Upper lobe of left lung (tissue), 4 donors: ENCODE results near the gene ZNF280A.

Experiments
- POLR2AphosphoS5 ChIP-seq, 2 donors: sonication (generic); formaldehyde crosslinking; IDR thresholded peaks; one replicate each; pipeline ENCODE4 v1.5.1; 2017; ENCODE audit warnings: antibody characterized with exemption in 2 of 2
- TF ChIP-seq, protein P1 (sequence below), 6 experiments: fragments of 450-650 bp in 4 of 6; fragments of 200-600 bp in 2 of 6; sonication (generic) in 2 of 6; IDR thresholded peaks; one replicate each; pipeline ENCODE4 v1.5.1; 2016 to 2019; ENCODE audit warnings: antibody characterized with exemption in 6 of 6

DNA sequence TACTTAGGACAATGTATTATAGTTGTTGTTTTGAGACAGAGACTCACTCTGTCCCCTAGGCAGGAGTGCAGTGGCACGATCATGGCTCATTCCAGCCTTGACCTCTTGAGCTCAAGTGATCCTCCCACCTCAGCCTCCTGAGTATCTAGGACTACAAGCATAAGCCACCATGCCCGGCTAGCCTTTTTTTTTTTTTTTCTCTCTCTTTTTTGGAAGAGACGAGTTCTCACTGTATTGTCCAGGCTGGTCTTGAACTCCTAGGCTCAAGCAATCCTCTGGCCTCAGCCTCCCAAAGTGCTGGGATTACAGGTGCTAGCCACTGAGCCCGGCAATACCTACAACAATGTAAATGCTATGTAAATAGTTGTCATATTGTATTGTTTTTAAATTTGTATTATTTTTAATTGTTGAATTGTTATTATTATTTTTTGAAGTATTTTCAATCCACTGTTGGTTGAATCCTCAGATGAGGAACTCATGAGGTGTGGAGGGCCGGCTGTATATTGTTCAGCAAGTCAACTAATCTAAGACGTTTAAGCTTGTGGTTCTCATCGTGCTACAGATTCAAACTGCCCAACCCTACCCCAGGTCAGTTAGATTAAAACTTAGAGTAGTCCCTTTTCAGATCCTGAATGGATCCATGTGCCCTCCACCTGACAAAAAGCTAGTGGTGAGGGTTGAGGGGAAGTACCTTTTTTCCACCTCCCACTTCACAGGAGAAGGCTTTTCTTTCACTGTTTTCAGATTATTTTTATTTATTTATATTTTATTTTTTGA, 11.9 kb upstream of the ZNF280A start:
- TF ChIP-seq, protein P1, sequence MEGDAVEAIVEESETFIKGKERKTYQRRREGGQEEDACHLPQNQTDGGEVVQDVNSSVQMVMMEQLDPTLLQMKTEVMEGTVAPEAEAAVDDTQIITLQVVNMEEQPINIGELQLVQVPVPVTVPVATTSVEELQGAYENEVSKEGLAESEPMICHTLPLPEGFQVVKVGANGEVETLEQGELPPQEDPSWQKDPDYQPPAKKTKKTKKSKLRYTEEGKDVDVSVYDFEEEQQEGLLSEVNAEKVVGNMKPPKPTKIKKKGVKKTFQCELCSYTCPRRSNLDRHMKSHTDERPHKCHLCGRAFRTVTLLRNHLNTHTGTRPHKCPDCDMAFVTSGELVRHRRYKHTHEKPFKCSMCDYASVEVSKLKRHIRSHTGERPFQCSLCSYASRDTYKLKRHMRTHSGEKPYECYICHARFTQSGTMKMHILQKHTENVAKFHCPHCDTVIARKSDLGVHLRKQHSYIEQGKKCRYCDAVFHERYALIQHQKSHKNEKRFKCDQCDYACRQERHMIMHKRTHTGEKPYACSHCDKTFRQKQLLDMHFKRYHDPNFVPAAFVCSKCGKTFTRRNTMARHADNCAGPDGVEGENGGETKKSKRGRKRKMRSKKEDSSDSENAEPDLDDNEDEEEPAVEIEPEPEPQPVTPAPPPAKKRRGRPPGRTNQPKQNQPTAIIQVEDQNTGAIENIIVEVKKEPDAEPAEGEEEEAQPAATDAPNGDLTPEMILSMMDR (IDR thresholded peaks at IDR 0.05), result no peak
- no peak for TF ChIP-seq POLR2AphosphoS5 (IDR thresholded peaks at IDR 0.05)
